GM12865 (cell line): ENCODE results near the gene RFXANK.

Experiments
- DNase-seq: peaks from one replicate; pipeline ENCODE4 v3.0.0; 2010; ENCODE audit warnings: low read depth
- H3K4me3 ChIP-seq: 2 replicates; pipeline ENCODE4 v1.5.1; 2011; ENCODE audit warnings: mild to moderate bottlenecking, low read depth, low read length, control low read depth
- CTCF ChIP-seq: IDR thresholded peaks from 2 replicates; pipeline ENCODE4 v1.5.1; 2011; ENCODE audit warnings: low read length, control low read depth, low read depth, inconsistent platforms; ENCODE audit not compliant: insufficient read depth; ENCODE audit errors: missing control alignments

The RFXANK gene

DNA sequence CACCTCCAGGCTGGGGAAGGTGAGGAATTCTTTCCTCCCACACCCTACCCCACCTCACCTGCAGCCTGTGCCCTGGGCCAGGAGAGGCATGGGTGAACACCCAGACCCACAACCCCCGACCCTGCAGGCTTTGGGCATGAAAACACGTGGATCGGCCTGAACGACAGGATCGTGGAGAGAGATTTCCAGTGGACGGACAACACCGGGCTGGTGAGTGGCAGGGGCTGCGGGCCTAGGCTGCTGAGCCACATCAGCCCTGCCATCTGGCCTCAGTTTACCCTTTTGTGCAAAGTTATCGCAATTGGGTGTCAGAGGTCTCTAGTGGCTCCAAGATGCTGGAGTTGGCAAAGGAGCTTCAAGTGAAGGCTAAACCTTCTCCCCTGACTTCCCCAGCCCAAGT is 48.4 kb downstream of the RFXANK start:
- no peak overlapping the region for H3K4me3 ChIP-seq
- no peak for TF ChIP-seq CTCF
- DNase-seq: no peak

- no peak for TF ChIP-seq CTCF
- H3K4me3 ChIP-seq: no peak overlapping the region
- DNase-seq: no peak
Observed at GRCh38 chr19:19250196-19250801, 58.2 kb downstream of the RFXANK start.
